Measurements from ENCODE around the gene YIPF2.
"Not testable (repeated sequence)": the region's sequence is repeated elsewhere in the genome, so short reads cannot be mapped to it uniquely, and the experiment has no call there.

YIPF2 gene

GRCh38 chr19:10928563-10929401 is at the start of gene YIPF2, which contains the start of gene TIMM29:
Gene YIPF2, minus strand, starts transcription at chr19:10928639. Its CDS starts 229 bp downstream, at chr19:10928410.
Gene TIMM29, plus strand, starts transcription at chr19:10928811. Its CDS starts 12 bp downstream, at chr19:10928823.
- DNase-seq (ENCODE audit: low spot score) = peak; percentile 96

GRCh38 chr19:10977742-10978092 is 49.3 kb upstream of the YIPF2 start:
- no peak for DNase-seq (ENCODE audit: low spot score)

- DNase-seq (ENCODE audit: low spot score) = no peak
Measured at GRCh38 chr19:10976131-10976892, 47.9 kb upstream of the YIPF2 start.

GRCh38 chr19:10975374-10976130 is 47.1 kb upstream of the YIPF2 start:
- no peak for DNase-seq (ENCODE audit: low spot score)

- DNase-seq (ENCODE audit: low spot score) = no peak
Measured at GRCh38 chr19:10971107-10971726, 42.8 kb upstream of the YIPF2 start.

- DNase-seq (ENCODE audit: low spot score) = no peak
Measured at GRCh38 chr19:10968527-10969135, 40.2 kb upstream of the YIPF2 start.

- no peak for DNase-seq (ENCODE audit: low spot score)
Measured at GRCh38 chr19:10966809-10967208, 38.4 kb upstream of the YIPF2 start.

GRCh38 chr19:10965398-10965797 is 37.0 kb upstream of the YIPF2 start:
- DNase-seq (ENCODE audit: low spot score) = no peak

GRCh38 chr19:10964903-10965302 is 36.5 kb upstream of the YIPF2 start:
- no peak for DNase-seq (ENCODE audit: low spot score)

GRCh38 chr19:10963865-10964264 is 35.4 kb upstream of the YIPF2 start:
- no peak for DNase-seq (ENCODE audit: low spot score)

- DNase-seq (ENCODE audit: low spot score) = no peak
Measured at GRCh38 chr19:10962863-10963262, 34.4 kb upstream of the YIPF2 start.

GRCh38 chr19:10961073-10961860 is 32.8 kb upstream of the YIPF2 start:
- no peak for DNase-seq (ENCODE audit: low spot score)

GRCh38 chr19:10960314-10961072 is 32.1 kb upstream of the YIPF2 start, which contains the start of gene SMARCA4:
Gene SMARCA4, plus strand, starts transcription at chr19:10961030. Its CDS starts 23,122 bp downstream, at chr19:10984152.
- DNase-seq (ENCODE audit: low spot score) = peak; percentile 99

GRCh38 chr19:10959277-10959968 is 31.0 kb upstream of the YIPF2 start:
- DNase-seq (ENCODE audit: low spot score) = not testable (repeated sequence)

- no peak for DNase-seq (ENCODE audit: low spot score)
Measured at GRCh38 chr19:10952809-10953208, 24.4 kb upstream of the YIPF2 start.

- DNase-seq (ENCODE audit: low spot score) = no peak
Measured at GRCh38 chr19:10946958-10947657, 18.7 kb upstream of the YIPF2 start.

- DNase-seq (ENCODE audit: low spot score) = no peak
Measured at GRCh38 chr19:10945264-10945663, 16.8 kb upstream of the YIPF2 start.

GRCh38 chr19:10943412-10943811 is 15.0 kb upstream of the YIPF2 start:
- not testable (repeated sequence) for DNase-seq (ENCODE audit: low spot score)

All from hematopoietic multipotent progenitor cell treated with erythropoietin and hydrocortisone succinate and interleukin-3 and kit ligand, for 15 days (in vitro differentiated cells).